HepG2 (cell line): ENCODE measurements around the gene RASSF7. TPM values are rescaled to one million over a fixed set of nuclear protein-coding genes. Genes with fewer than 3 reads are reported as not detected.

ENCODE experiments used
- AKAP8 ChIP-seq: sonication (generic); formaldehyde crosslinking; IDR thresholded peaks from 2 replicates; pipeline ENCODE4 v1.5.1; 2020; ENCODE audit warnings: mild to moderate bottlenecking, missing genetic modification reagents
- CBFB ChIP-seq: sonication (generic); formaldehyde crosslinking; IDR thresholded peaks from 2 replicates; pipeline ENCODE4 v1.4.0; 2020; ENCODE audit warnings: missing genetic modification reagents
- CEBPB ChIP-seq: IDR thresholded peaks from 2 replicates; pipeline ENCODE4 v1.6.1; 2011; ENCODE audit warnings: low read depth, low read length, improper control_type of control experiment, borderline replicate concordance
- HNF4G ChIP-seq, 2 experiments: sonication (generic) in 1 of 2; formaldehyde crosslinking in 1 of 2; IDR thresholded peaks; 2 replicates each; pipeline versions ENCODE4 v1.4.0 to v1.6.1; 2011 to 2020; ENCODE audit warnings: borderline replicate concordance in 2 of 2, low read depth in 2 of 2, mild to moderate bottlenecking in 2 of 2, low read length in 1 of 2, missing genetic modification reagents in 1 of 2, moderate library complexity in 1 of 2
- HOXD1 ChIP-seq: sonication (generic); formaldehyde crosslinking; IDR thresholded peaks from 2 replicates; pipeline ENCODE4 v1.5.0; 2020; ENCODE audit warnings: missing genetic modification reagents
- SALL2 ChIP-seq: sonication (generic); formaldehyde crosslinking; IDR thresholded peaks from 2 replicates; pipeline ENCODE4 v1.8.1; 2023; ENCODE audit warnings: mild to moderate bottlenecking, missing genetic modification reagents, inconsistent platforms
- SRSF1 ChIP-seq: fragments of 200-400 bp; formaldehyde crosslinking; optimal IDR thresholded peaks from 2 replicates; pipeline ENCODE3; 2017; ENCODE audit warnings: mild to moderate bottlenecking, low read depth, low read length, moderate library complexity
- STAG1 ChIP-seq: sonication (generic); formaldehyde crosslinking; IDR thresholded peaks from 2 replicates; pipeline ENCODE4 v1.4.0; 2020; ENCODE audit warnings: missing genetic modification reagents
- SUZ12 ChIP-seq: fragments of 150-350 bp; IDR thresholded peaks from 2 replicates; pipeline ENCODE4 v1.6.1; 2014; ENCODE audit warnings: low read depth, low read length
- ZFP41 ChIP-seq: sonication (generic); formaldehyde crosslinking; IDR thresholded peaks from 2 replicates; pipeline ENCODE4 v1.4.0; 2020; ENCODE audit warnings: mild to moderate bottlenecking, missing genetic modification reagents, borderline replicate concordance
- ZNF33A ChIP-seq: sonication (generic); formaldehyde crosslinking; IDR thresholded peaks from 2 replicates; pipeline ENCODE4 v1.5.1; 2020; ENCODE audit warnings: missing genetic modification reagents, mild to moderate bottlenecking, moderate library complexity, borderline replicate concordance
- ZNF496 ChIP-seq: sonication (generic); formaldehyde crosslinking; IDR thresholded peaks from 2 replicates; pipeline ENCODE4 v1.8.1; 2023; ENCODE audit warnings: mild to moderate bottlenecking, moderate library complexity, missing genetic modification reagents; ENCODE audit not compliant: insufficient replicate concordance
- ZNF619 ChIP-seq: sonication (generic); formaldehyde crosslinking; IDR thresholded peaks from 2 replicates; pipeline ENCODE4 v1.4.0; 2020; ENCODE audit warnings: mild to moderate bottlenecking, missing genetic modification reagents
- ZNF703 ChIP-seq: sonication (generic); formaldehyde crosslinking; IDR thresholded peaks from 2 replicates; pipeline ENCODE4 v1.5.1; 2020; ENCODE audit warnings: missing genetic modification reagents, mild to moderate bottlenecking, moderate library complexity, borderline replicate concordance
- polyA plus RNA-seq, 8 experiments: library from polyadenylated mRNA; depleted of rRNA in 3 of 8; stranded (reverse) in 7 of 8; unstranded in 1 of 8; fragments of >200 nt; fragmentation: Illumina TruSeq in 4 of 8; extraction: Trizol in 4 of 8; gene quantifications; 2 replicates each; pipeline versions ENCODE4 v1.2.1 to v1.2.3, GENCODE V29; 2011 to 2016; ENCODE audit warnings: low read depth in 4 of 8, missing spikeins in 1 of 8, mixed read lengths in 1 of 8; ENCODE audit not compliant: insufficient read depth in 1 of 8
- total RNA-seq, 5 experiments: library from RNA; depleted of rRNA; stranded (reverse); fragments of >200 nt; fragmentation: Illumina TruSeq; extraction: Trizol; gene quantifications; 2 replicates each; pipeline ENCODE4 v1.2.3, GENCODE V29; 2016; ENCODE audit warnings: low read depth in 1 of 5
- TF ChIP-seq, protein P1 (sequence below): sonication (generic); formaldehyde crosslinking; IDR thresholded peaks from 2 replicates; pipeline ENCODE4 v1.8.0; 2023; ENCODE audit warnings: mild to moderate bottlenecking, missing genetic modification reagents
- TF ChIP-seq, protein P2 (sequence below): sonication (generic); formaldehyde crosslinking; IDR thresholded peaks from 2 replicates; pipeline ENCODE4 v1.9.0; 2021; ENCODE audit warnings: missing genetic modification reagents, mild to moderate bottlenecking, borderline replicate concordance
- TF ChIP-seq, protein P3 (sequence below): sonication (generic); formaldehyde crosslinking; conservative IDR thresholded peaks from 2 replicates; pipeline ENCODE4 v1.4.0; 2020; ENCODE audit warnings: missing genetic modification reagents
- TF ChIP-seq, protein P4 (sequence below): sonication (generic); formaldehyde crosslinking; conservative IDR thresholded peaks from 2 replicates; pipeline ENCODE4 v1.4.0; 2020; ENCODE audit warnings: mild to moderate bottlenecking, missing genetic modification reagents, moderate library complexity

RASSF7 gene
- total and polyA plus RNA-seq, 2 of the 13 experiments (the other 11 are each of a cell fraction or from before 2014, with no cell fraction given) = 20.2 to 28.6 TPM

DNA sequence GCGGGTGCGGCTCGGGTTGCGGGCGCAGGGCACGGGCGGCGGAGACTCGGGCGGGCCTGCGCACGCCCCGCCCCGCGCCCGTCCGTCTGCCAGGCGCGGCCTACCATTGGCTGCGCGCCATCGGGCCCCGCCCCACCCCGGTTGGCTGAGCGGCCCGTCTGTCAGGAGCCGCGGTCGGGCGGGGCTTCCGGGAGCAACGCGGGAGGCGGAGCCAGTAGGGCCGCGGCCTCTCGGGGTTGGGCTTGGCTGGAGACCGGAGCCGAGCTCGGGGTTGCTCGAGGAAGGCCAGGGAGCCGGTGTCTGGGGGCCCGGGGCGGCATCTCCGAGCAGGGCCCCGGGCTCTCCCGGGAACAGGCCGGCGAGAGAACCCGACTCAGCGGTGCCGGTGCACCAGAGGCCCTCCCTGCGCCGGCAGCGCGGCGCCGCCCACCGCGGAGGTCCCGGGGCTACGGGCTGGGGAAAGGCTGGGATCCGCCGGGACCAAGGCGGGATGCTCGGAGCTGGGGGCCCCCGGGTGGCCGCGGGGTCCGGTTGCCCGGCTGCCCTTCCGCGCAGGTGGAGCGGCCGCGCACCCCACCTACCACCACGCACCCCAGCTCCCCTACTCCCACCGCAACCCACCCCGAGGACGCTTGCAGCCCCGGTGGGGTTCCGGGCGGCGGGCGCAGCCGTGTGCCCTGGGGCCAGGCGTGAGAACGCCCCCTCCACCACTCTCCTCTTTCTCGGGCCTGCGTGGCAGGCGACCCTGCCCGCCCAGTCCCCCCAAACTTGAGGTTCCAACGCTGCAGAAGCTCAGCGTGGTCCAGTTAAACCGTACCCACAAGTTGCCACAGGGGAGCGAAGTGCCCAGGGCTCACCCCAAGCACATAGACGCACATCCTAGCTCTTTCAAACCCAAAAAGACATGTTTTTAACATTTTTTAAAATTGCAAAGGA, 25.0 kb upstream of the RASSF7 start, which contains the start of gene HRAS (continued):
- peak; percentile 83 for TF ChIP-seq SRSF1
- TF ChIP-seq SALL2 (CRISPR knock-in tag) = peak; percentile 71
- no peak for TF ChIP-seq STAG1 (CRISPR knock-in tag)
- no peak for TF ChIP-seq ZNF33A
- TF ChIP-seq, protein P1, sequence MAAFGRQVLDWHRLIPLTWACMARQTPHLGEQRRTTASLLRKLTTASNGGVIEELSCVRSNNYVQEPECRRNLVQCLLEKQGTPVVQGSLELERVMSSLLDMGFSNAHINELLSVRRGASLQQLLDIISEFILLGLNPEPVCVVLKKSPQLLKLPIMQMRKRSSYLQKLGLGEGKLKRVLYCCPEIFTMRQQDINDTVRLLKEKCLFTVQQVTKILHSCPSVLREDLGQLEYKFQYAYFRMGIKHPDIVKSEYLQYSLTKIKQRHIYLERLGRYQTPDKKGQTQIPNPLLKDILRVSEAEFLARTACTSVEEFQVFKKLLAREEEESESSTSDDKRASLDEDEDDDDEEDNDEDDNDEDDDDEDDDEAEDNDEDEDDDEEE = peak; percentile 92
- no peak for TF ChIP-seq ZNF703 (CRISPR knock-in tag)
- TF ChIP-seq ZFP41 (CRISPR knock-in tag) = no peak
- 0 out of 2 replicates have a peak, but pooled peaks have one; percentile 35 for TF ChIP-seq AKAP8
- 0 out of 2 replicates have a peak, but pooled peaks have one; percentile 46 for TF ChIP-seq CBFB (CRISPR knock-in tag)
- TF ChIP-seq, protein P2, sequence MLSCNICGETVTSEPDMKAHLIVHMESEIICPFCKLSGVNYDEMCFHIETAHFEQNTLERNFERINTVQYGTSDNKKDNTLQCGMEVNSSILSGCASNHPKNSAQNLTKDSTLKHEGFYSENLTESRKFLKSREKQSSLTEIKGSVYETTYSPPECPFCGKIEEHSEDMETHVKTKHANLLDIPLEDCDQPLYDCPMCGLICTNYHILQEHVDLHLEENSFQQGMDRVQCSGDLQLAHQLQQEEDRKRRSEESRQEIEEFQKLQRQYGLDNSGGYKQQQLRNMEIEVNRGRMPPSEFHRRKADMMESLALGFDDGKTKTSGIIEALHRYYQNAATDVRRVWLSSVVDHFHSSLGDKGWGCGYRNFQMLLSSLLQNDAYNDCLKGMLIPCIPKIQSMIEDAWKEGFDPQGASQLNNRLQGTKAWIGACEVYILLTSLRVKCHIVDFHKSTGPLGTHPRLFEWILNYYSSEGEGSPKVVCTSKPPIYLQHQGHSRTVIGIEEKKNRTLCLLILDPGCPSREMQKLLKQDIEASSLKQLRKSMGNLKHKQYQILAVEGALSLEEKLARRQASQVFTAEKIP = no peak
- no peak for TF ChIP-seq SUZ12
- TF ChIP-seq HNF4G (IDR thresholded peaks at IDR 0.05; ENCODE audit: borderline replicate concordance, low read depth, low read length) = no peak
- peak; percentile 36; the same call in 1 of the 2 replicates for TF ChIP-seq HNF4G (CRISPR knock-in tag; IDR thresholded peaks at IDR 0.05; ENCODE audit: borderline replicate concordance, low read depth)
- TF ChIP-seq, protein P3, sequence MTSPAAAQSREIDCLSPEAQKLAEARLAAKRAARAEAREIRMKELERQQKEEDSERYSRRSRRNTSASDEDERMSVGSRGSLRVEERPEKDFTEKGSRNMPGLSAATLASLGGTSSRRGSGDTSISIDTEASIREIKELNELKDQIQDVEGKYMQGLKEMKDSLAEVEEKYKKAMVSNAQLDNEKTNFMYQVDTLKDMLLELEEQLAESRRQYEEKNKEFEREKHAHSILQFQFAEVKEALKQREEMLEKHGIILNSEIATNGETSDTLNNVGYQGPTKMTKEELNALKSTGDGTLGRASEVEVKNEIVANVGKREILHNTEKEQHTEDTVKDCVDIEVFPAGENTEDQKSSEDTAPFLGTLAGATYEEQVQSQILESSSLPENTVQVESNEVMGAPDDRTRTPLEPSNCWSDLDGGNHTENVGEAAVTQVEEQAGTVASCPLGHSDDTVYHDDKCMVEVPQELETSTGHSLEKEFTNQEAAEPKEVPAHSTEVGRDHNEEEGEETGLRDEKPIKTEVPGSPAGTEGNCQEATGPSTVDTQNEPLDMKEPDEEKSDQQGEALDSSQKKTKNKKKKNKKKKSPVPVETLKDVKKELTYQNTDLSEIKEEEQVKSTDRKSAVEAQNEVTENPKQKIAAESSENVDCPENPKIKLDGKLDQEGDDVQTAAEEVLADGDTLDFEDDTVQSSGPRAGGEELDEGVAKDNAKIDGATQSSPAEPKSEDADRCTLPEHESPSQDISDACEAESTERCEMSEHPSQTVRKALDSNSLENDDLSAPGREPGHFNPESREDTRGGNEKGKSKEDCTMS (CRISPR knock-in tag) = no peak
- no peak for TF ChIP-seq CEBPB
- TF ChIP-seq, protein P4, sequence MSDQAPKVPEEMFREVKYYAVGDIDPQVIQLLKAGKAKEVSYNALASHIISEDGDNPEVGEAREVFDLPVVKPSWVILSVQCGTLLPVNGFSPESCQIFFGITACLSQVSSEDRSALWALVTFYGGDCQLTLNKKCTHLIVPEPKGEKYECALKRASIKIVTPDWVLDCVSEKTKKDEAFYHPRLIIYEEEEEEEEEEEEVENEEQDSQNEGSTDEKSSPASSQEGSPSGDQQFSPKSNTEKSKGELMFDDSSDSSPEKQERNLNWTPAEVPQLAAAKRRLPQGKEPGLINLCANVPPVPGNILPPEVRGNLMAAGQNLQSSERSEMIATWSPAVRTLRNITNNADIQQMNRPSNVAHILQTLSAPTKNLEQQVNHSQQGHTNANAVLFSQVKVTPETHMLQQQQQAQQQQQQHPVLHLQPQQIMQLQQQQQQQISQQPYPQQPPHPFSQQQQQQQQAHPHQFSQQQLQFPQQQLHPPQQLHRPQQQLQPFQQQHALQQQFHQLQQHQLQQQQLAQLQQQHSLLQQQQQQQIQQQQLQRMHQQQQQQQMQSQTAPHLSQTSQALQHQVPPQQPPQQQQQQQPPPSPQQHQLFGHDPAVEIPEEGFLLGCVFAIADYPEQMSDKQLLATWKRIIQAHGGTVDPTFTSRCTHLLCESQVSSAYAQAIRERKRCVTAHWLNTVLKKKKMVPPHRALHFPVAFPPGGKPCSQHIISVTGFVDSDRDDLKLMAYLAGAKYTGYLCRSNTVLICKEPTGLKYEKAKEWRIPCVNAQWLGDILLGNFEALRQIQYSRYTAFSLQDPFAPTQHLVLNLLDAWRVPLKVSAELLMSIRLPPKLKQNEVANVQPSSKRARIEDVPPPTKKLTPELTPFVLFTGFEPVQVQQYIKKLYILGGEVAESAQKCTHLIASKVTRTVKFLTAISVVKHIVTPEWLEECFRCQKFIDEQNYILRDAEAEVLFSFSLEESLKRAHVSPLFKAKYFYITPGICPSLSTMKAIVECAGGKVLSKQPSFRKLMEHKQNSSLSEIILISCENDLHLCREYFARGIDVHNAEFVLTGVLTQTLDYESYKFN (CRISPR knock-in tag) = 0 out of 2 replicates have a peak, but pooled peaks have one; percentile 20
- TF ChIP-seq ZNF496 = no peak
- no peak for TF ChIP-seq HOXD1
- peak; percentile 70; the same call in 1 of the 2 replicates for TF ChIP-seq ZNF619
